ENCODE data around the gene SLC22A23.

GRCh38 chr6:3280866-3281465 lies 175.9 kb downstream of the SLC22A23 start:
- TF ChIP-seq ZNF274 (IDR thresholded peaks at IDR 0.05; ENCODE audit: low read length) (no peak), ZNF274 (tag by site-specific recombination; IDR thresholded peaks at IDR 0.05; ENCODE audit: borderline replicate concordance) (no peak), ZNF544 (tag by site-specific recombination; IDR thresholded peaks at IDR 0.05) (no peak), ZNF10 (tag by site-specific recombination; IDR thresholded peaks at IDR 0.05) (no peak), ZNF146 (tag by site-specific recombination; IDR thresholded peaks at IDR 0.05) (no peak), PRDM10 (tag by site-specific recombination; IDR thresholded peaks at IDR 0.05) (no peak), ZBTB21 (tag by site-specific recombination; IDR thresholded peaks at IDR 0.05) (no peak), ZNF302 (tag by site-specific recombination; IDR thresholded peaks at IDR 0.05; ENCODE audit: low read depth) (no peak), REST (tag by site-specific recombination; IDR thresholded peaks at IDR 0.05) (no peak), KLF7 (tag by site-specific recombination; IDR thresholded peaks at IDR 0.05; ENCODE audit: borderline replicate concordance) (no peak), ZNF354C (tag by site-specific recombination; IDR thresholded peaks at IDR 0.05; ENCODE audit: borderline replicate concordance, low read depth) (no peak), ZNF623 (tag by site-specific recombination; IDR thresholded peaks at IDR 0.05) (no peak), ZNF530 (tag by site-specific recombination; IDR thresholded peaks at IDR 0.05; ENCODE audit: low read depth) (no peak)
- TF ChIP-seq, protein P1, sequence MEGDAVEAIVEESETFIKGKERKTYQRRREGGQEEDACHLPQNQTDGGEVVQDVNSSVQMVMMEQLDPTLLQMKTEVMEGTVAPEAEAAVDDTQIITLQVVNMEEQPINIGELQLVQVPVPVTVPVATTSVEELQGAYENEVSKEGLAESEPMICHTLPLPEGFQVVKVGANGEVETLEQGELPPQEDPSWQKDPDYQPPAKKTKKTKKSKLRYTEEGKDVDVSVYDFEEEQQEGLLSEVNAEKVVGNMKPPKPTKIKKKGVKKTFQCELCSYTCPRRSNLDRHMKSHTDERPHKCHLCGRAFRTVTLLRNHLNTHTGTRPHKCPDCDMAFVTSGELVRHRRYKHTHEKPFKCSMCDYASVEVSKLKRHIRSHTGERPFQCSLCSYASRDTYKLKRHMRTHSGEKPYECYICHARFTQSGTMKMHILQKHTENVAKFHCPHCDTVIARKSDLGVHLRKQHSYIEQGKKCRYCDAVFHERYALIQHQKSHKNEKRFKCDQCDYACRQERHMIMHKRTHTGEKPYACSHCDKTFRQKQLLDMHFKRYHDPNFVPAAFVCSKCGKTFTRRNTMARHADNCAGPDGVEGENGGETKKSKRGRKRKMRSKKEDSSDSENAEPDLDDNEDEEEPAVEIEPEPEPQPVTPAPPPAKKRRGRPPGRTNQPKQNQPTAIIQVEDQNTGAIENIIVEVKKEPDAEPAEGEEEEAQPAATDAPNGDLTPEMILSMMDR (tag by site-specific recombination; IDR thresholded peaks at IDR 0.05): no peak
